H9 (cell line): ENCODE measurements around the gene SLC24A4. TPM values are rescaled to one million over a fixed set of nuclear protein-coding genes. Genes with fewer than 3 reads are reported as not detected.

Experiments
- DNase-seq: peaks from one replicate; pipeline ENCODE4 v3.0.0-alpha.2; 2017
- H2AFZ ChIP-seq: one replicate; pipeline ENCODE4 v1.6.1; 2013; ENCODE audit warnings: mild to moderate bottlenecking, low read length, control low read depth, moderate library complexity
- H2AK5ac ChIP-seq: 2 replicates; pipeline ENCODE4 v1.6.1; 2013; ENCODE audit warnings: low read length, control low read depth, mixed read lengths; ENCODE audit not compliant: insufficient read length
- H2BK120ac ChIP-seq: one replicate; pipeline ENCODE4 v1.6.1; 2013; ENCODE audit warnings: low read depth, mild to moderate bottlenecking, low read length, control low read depth, inconsistent platforms; ENCODE audit not compliant: poor library complexity, severe bottlenecking
- H2BK12ac ChIP-seq: 2 replicates; pipeline ENCODE4 v1.6.1; 2013; ENCODE audit warnings: low read length, control low read depth, mixed read lengths, low read depth; ENCODE audit not compliant: insufficient read length
- H2BK15ac ChIP-seq: 2 replicates; pipeline ENCODE4 v1.6.1; 2013; ENCODE audit warnings: low read depth, low read length, control low read depth
- H2BK20ac ChIP-seq: one replicate; pipeline ENCODE4 v1.6.1; 2013; ENCODE audit warnings: low read depth, mild to moderate bottlenecking, low read length, control low read depth, inconsistent platforms; ENCODE audit not compliant: poor library complexity, severe bottlenecking
- H2BK5ac ChIP-seq: 2 replicates; pipeline ENCODE4 v1.6.1; 2013; ENCODE audit warnings: low read length, control low read depth, mixed read lengths; ENCODE audit not compliant: insufficient read length
- H3K14ac ChIP-seq: 2 replicates; pipeline ENCODE4 v1.6.1; 2013; ENCODE audit warnings: low read length, control low read depth; ENCODE audit not compliant: insufficient read depth
- H3K18ac ChIP-seq: 2 replicates; pipeline ENCODE4 v1.6.1; 2013; ENCODE audit warnings: low read depth, mild to moderate bottlenecking, mixed read lengths, low read length, control low read depth; ENCODE audit not compliant: insufficient read length
- H3K23ac ChIP-seq: 2 replicates; pipeline ENCODE4 v1.6.1; 2013; ENCODE audit warnings: low read length, control low read depth, mixed read lengths, low read depth; ENCODE audit not compliant: insufficient read length
- H3K23me2 ChIP-seq: 2 replicates; pipeline ENCODE4 v1.6.1; 2013; ENCODE audit warnings: low read depth, mild to moderate bottlenecking, mixed read lengths, low read length, control low read depth; ENCODE audit not compliant: insufficient read length, poor library complexity, severe bottlenecking
- H3K27ac ChIP-seq: 2 replicates; pipeline ENCODE4 v1.5.1; 2013; ENCODE audit warnings: low read length, control low read depth, mixed read lengths, low read depth; ENCODE audit not compliant: insufficient read length
- H3K27me3 ChIP-seq: 2 replicates; pipeline ENCODE4 v1.6.1; 2013; ENCODE audit warnings: low read length, control low read depth, inconsistent platforms; ENCODE audit not compliant: insufficient read depth
- H3K4ac ChIP-seq: 2 replicates; pipeline ENCODE4 v1.6.1; 2013; ENCODE audit warnings: low read depth, mild to moderate bottlenecking, control low read depth, inconsistent platforms, low read length, moderate library complexity
- H3K4me1 ChIP-seq: 2 replicates; pipeline ENCODE4 v1.6.1; 2013; ENCODE audit warnings: low read length, control low read depth, inconsistent platforms; ENCODE audit not compliant: insufficient read depth
- H3K4me2 ChIP-seq: 2 replicates; pipeline ENCODE4 v1.6.1; 2013; ENCODE audit warnings: low read length, control low read depth, mixed read lengths; ENCODE audit not compliant: insufficient read length, insufficient read depth
- H3K56ac ChIP-seq: 2 replicates; pipeline ENCODE4 v1.6.1; 2013; ENCODE audit warnings: low read depth, mild to moderate bottlenecking, mixed read lengths, low read length, control low read depth; ENCODE audit not compliant: insufficient read length
- H3K79me1 ChIP-seq: 2 replicates; pipeline ENCODE4 v1.6.1; 2013; ENCODE audit warnings: low read depth, mild to moderate bottlenecking, moderate library complexity, low read length, control low read depth, inconsistent platforms; ENCODE audit not compliant: insufficient read depth, poor library complexity, severe bottlenecking
- H3K79me2 ChIP-seq: 2 replicates; pipeline ENCODE4 v1.6.1; 2013; ENCODE audit warnings: low read length, control low read depth, inconsistent platforms; ENCODE audit not compliant: insufficient read depth
- H3K9ac ChIP-seq: 2 replicates; pipeline ENCODE4 v1.6.1; 2013; ENCODE audit warnings: low read length, control low read depth, mixed read lengths; ENCODE audit not compliant: insufficient read length; ENCODE audit errors: extremely low read depth
- H3K9me3 ChIP-seq: one replicate; pipeline ENCODE4 v1.6.1; 2013; ENCODE audit warnings: low read depth, low read length, inconsistent platforms; ENCODE audit not compliant: control insufficient read depth
- H3T11ph ChIP-seq: one replicate; pipeline ENCODE4 v1.6.1; 2013; ENCODE audit warnings: mild to moderate bottlenecking, low read length, control low read depth, inconsistent platforms
- H4K20me1 ChIP-seq: one replicate; pipeline ENCODE4 v1.6.1; 2013; ENCODE audit not compliant: control insufficient read depth, insufficient read length, insufficient read depth
- H4K5ac ChIP-seq: 2 replicates; pipeline ENCODE4 v1.6.1; 2013; ENCODE audit warnings: low read depth, mild to moderate bottlenecking, mixed read lengths, low read length, control low read depth; ENCODE audit not compliant: insufficient read length
- H4K8ac ChIP-seq: replicated peaks from 2 replicates; pipeline ENCODE4 v1.6.1; 2013; ENCODE audit warnings: low read length, control low read depth, mixed read lengths, low read depth; ENCODE audit not compliant: insufficient read length
- H4K91ac ChIP-seq: 2 replicates; pipeline ENCODE4 v1.6.1; 2013; ENCODE audit warnings: low read depth, mild to moderate bottlenecking, moderate library complexity, mixed read lengths, low read length, control low read depth; ENCODE audit not compliant: insufficient read length
- H3K27ac Mint-ChIP-seq, 3 experiments: 2 replicates in 2 of 3; 3 replicates in 1 of 3; pipeline ENCODE4 v1.8.0; 2020 to 2021; ENCODE audit warnings: mixed read lengths in 3 of 3, mild to moderate bottlenecking in 1 of 3, moderate library complexity in 1 of 3
- H3K27me3 Mint-ChIP-seq: 2 replicates; pipeline ENCODE4 v1.8.0; 2021; ENCODE audit warnings: low read depth, mild to moderate bottlenecking, moderate library complexity, mixed read lengths
- H3K36me3 Mint-ChIP-seq, 3 experiments: 2 replicates in 2 of 3; 3 replicates in 1 of 3; pipeline ENCODE4 v1.8.0; 2020 to 2021; ENCODE audit warnings: low read depth in 3 of 3, mixed read lengths in 3 of 3; ENCODE audit not compliant: insufficient read depth in 1 of 3
- H3K4me1 Mint-ChIP-seq, 2 experiments: 2 replicates each; pipeline ENCODE4 v1.8.0; 2020; ENCODE audit warnings: mixed read lengths in 2 of 2
- H3K4me3 Mint-ChIP-seq, 2 experiments: 2 replicates in 1 of 2; 3 replicates in 1 of 2; pipeline ENCODE4 v1.8.0; 2020 to 2021; ENCODE audit warnings: mild to moderate bottlenecking in 2 of 2, mixed read lengths in 2 of 2, moderate library complexity in 1 of 2
- H3K9me3 Mint-ChIP-seq, 2 experiments: 2 replicates in 1 of 2; 3 replicates in 1 of 2; pipeline ENCODE4 v1.8.0; 2020; ENCODE audit warnings: mild to moderate bottlenecking in 2 of 2, mixed read lengths in 2 of 2, moderate library complexity in 1 of 2
- CTCF ChIP-seq: fragments of 200-600 bp; sonication (generic); conservative IDR thresholded peaks from 3 replicates; pipeline ENCODE4 v1.8.0; 2021; ENCODE audit warnings: antibody characterized with exemption, mild to moderate bottlenecking
- WGBS: extraction: QIAGEN DNeasy Blood & Tissue Kit; methylation state at CpG from one replicate; pipeline ENCODE4 v1.1.7; 2013; ENCODE audit warnings: missing lambda C conversion rate, low lambda C conversion rate, mixed read lengths; ENCODE audit not compliant: insufficient read length; ENCODE audit errors: extremely low coverage; 5-methylcytosine and 5-hydroxymethylcytosine counted together
- total RNA-seq: library from RNA; stranded (reverse); gene quantifications from 2 replicates; pipeline ENCODE4 v1.2.1, GENCODE V29; 2021

The SLC24A4 gene
- total RNA-seq, 1 experiment from 2014 or later, result 0.24 TPM

- WGBS, result no CpG with 5 or more reads among the region's 7 CpGs
- Mint-ChIP-seq H3K9me3 (peaks cover 0 to 3% of the 10 kb centered on the region in 2 experiments; a peak in 2 of 5 replicates), H3K36me3 (no peaks in the 10 kb centered on the region), H3K4me1 (no peaks in the 10 kb centered on the region), H3K4me3 (no peak overlapping the region), H3K27ac (no peak overlapping the region), H3K27me3 (peaks cover 5% of the 10 kb centered on the region)
- Histone ChIP-seq H4K20me1 (no peaks in the 10 kb centered on the region), H2BK120ac (no peak overlapping the region), H4K91ac (no peak overlapping the region), H3K27me3 (no peaks in the 10 kb centered on the region), H3K56ac (no peak overlapping the region), H3T11ph (no peak overlapping the region), H2BK20ac (no peak overlapping the region), H2BK15ac (no peak overlapping the region), H3K27ac (no peak overlapping the region), H4K8ac (no peak overlapping the region), H3K4me1 (no peaks in the 10 kb centered on the region), H3K4me2 (no peak overlapping the region), H3K79me2 (no peaks in the 10 kb centered on the region), H3K23ac (no peak overlapping the region), H3K18ac (no peak overlapping the region), H2BK5ac (no peak overlapping the region), H3K9ac (no peak overlapping the region), H2AK5ac (no peak overlapping the region), H3K23me2 (no peaks in the 10 kb centered on the region), H3K79me1 (no peaks in the 10 kb centered on the region), H3K14ac (no peak overlapping the region), H2BK12ac (no peak overlapping the region), H3K9me3 (no peaks in the 10 kb centered on the region), H3K4ac (no peak overlapping the region), H2AFZ (no peak overlapping the region), H4K5ac (no peak overlapping the region)
- DNase-seq, result no peak
- no peak for TF ChIP-seq CTCF
These were observed 117.5 kb downstream of the SLC24A4 start for GRCh38 chr14:92440345-92441003.
